ENCODE data around the gene IQGAP2. TPM values are rescaled to one million over a fixed set of nuclear protein-coding genes. Genes with fewer than 3 reads are reported as not detected.

The IQGAP2 gene
- total and polyA plus RNA-seq, 2 of the 8 experiments (the other 6 are each of a cell fraction or from before 2014, with no cell fraction given) = 19.7 to 66.0 TPM

- Histone ChIP-seq H4K20me1 (replicated peaks in 1 of 2; ENCODE audit: control insufficient read depth in 1 of 2, insufficient read depth in 2 of 2, low read length in 2 of 2) (no peaks in the 10 kb centered on the region), H3K9ac (replicated peaks in 1 of 4; ENCODE audit: extremely low read depth in 1 of 4, low read depth in 3 of 4, low read length in 3 of 4) (no peak overlapping the region), H3K23ac (ENCODE audit: insufficient read length) (no peak overlapping the region), H3K27ac (ENCODE audit: low read depth, low read length) (no peak overlapping the region), H4K91ac (replicated peaks; ENCODE audit: insufficient read length, low read length) (no peak overlapping the region), H2BK15ac (ENCODE audit: low read length) (no peak overlapping the region), H2BK5ac (ENCODE audit: low read depth, low read length) (no peak overlapping the region), H3K36me3 (ENCODE audit: control insufficient read depth in 2 of 4, insufficient read depth in 4 of 4, low read length in 3 of 4) (no peaks in the 10 kb centered on the region), H2BK120ac (replicated peaks; ENCODE audit: low read depth, low read length) (no peak overlapping the region), H3K23me2 (ENCODE audit: low read depth, low read length) (no peaks in the 10 kb centered on the region), H3K14ac (ENCODE audit: insufficient read length) (no peak overlapping the region), H3K4me2 (ENCODE audit: insufficient read depth in 1 of 2, low read depth in 2 of 2, low read length in 2 of 2) (no peak overlapping the region), H2BK12ac (ENCODE audit: low read depth, low read length) (no peak overlapping the region), H3K79me2 (ENCODE audit: control insufficient read depth in 1 of 2, insufficient read depth in 2 of 2, low read length in 2 of 2) (no peaks in the 10 kb centered on the region), H3K4me1 (replicated peaks in 1 of 4; ENCODE audit: control insufficient read depth in 3 of 4, insufficient read depth in 4 of 4, low read length in 3 of 4) (peaks cover 0 to 4% (median 3%) of the 10 kb centered on the region in 4 experiments; a peak in 3 of 7 replicates), H3K56ac (replicated peaks; ENCODE audit: insufficient read length, low read depth, low read length) (no peak overlapping the region), H2AK5ac (ENCODE audit: low read depth, low read length) (no peak overlapping the region), H3K4ac (replicated peaks; ENCODE audit: insufficient read length, low read depth, low read length) (no peak overlapping the region), H3K79me1 (ENCODE audit: low read depth, low read length) (no peaks in the 10 kb centered on the region), H3K27me3 (replicated peaks in 1 of 4; ENCODE audit: control insufficient read depth in 3 of 4, extremely low read depth in 1 of 4, insufficient read depth in 3 of 4, low read length in 3 of 4) (no peaks in the 10 kb centered on the region), H3K9me3 (ENCODE audit: insufficient read depth in 2 of 2, low read depth in 1 of 2, low read length in 1 of 2) (no peaks in the 10 kb centered on the region), H4K5ac (ENCODE audit: insufficient read length, low read depth, low read length) (no peak overlapping the region), H3K4me3 (ENCODE audit: extremely low read depth in 1 of 4, insufficient read depth in 2 of 4, low read depth in 3 of 4, low read length in 4 of 4) (no peak overlapping the region), H2BK20ac (ENCODE audit: low read length) (no peak overlapping the region), H4K8ac (ENCODE audit: extremely low read depth, insufficient read depth, low read length) (no peak overlapping the region), H2AFZ (ENCODE audit: low read length) (no peak overlapping the region), H3K18ac (ENCODE audit: extremely low read depth, low read length) (no peak overlapping the region)
- ChIA-PET POLR2A (ENCODE audit: partially characterized antibody) (no interaction called here), CTCF (ENCODE audit: partially characterized antibody) (no interaction called here)
- no peak for TF ChIP-seq CBX8 (IDR thresholded peaks at IDR 0.05; ENCODE audit: borderline replicate concordance, low read depth, low read length)
- TF ChIP-seq RBBP5 (IDR thresholded peaks at IDR 0.05; ENCODE audit: borderline replicate concordance, low read depth, low read length) = no peak
- no peak for TF ChIP-seq YY1 (IDR thresholded peaks at IDR 0.05; ENCODE audit: low read depth, low read length)
- no peak for TF ChIP-seq RAD21 (IDR thresholded peaks at IDR 0.05 in 1 of 2, conservative IDR thresholded peaks at IDR 0.05 in 1 of 2; ENCODE audit: low read depth in 2 of 2, low read length in 2 of 2)
- TF ChIP-seq POLR2AphosphoS5 (IDR thresholded peaks at IDR 0.05; ENCODE audit: low read depth, low read length) = no peak
- DNase-seq (ENCODE audit: low read depth in 1 of 2, low spot score in 2 of 2) = no peak
- FAIRE-seq = no peak
- 95% methylated on average over 9 of the region's 9 CpGs; no CpG with 5 or more reads in 1 of the 2 experiments for WGBS, 2 experiments (ENCODE audit: extremely low coverage in 1 of 2, insufficient coverage in 1 of 2, insufficient read length in 1 of 2, insufficient replicate concordance in 2 of 2, low coverage in 1 of 2, low lambda C conversion rate in 2 of 2, missing lambda C conversion rate in 1 of 2)
Measured at GRCh38 chr5:76391014-76391413, 12.1 kb upstream of the IQGAP2 start.

All from H1 (cell line).